Activated CD4-positive, alpha-beta T cell treated with anti-CD3 and anti-CD28 coated beads, Interleukin-2, amount 50 U/mL, for 16 hours (primary cell): Measurements from ENCODE around the gene TMEM125.

Experiments used
- DNase-seq: peaks from one replicate; pipeline ENCODE4 v3.0.0-alpha.2; 2020

Gene TMEM125

GRCh38 chr1:43294761-43295160 is 25.0 kb downstream of the TMEM125 start:
- no peak for DNase-seq

GRCh38 chr1:43296207-43296606 is 26.4 kb downstream of the TMEM125 start:
- DNase-seq = no peak

GRCh38 chr1:43298055-43298454 is 28.3 kb downstream of the TMEM125 start:
- no peak for DNase-seq

- DNase-seq = no peak
Measured at GRCh38 chr1:43299101-43299500, 29.3 kb downstream of the TMEM125 start.

GRCh38 chr1:43300378-43301094 is 30.8 kb downstream of the TMEM125 start, which contains the start of gene TIE1:
Gene TIE1, plus strand, starts transcription at chr1:43300982. Its CDS starts 90 bp downstream, at chr1:43301072.
- no peak for DNase-seq

- DNase-seq = no peak
Measured at GRCh38 chr1:43302201-43302600, 32.4 kb downstream of the TMEM125 start.

- DNase-seq = no peak
Measured at GRCh38 chr1:43302721-43303470, 33.1 kb downstream of the TMEM125 start.

GRCh38 chr1:43303471-43304313 is 33.9 kb downstream of the TMEM125 start:
- DNase-seq = no peak

GRCh38 chr1:43304314-43304681 is 34.5 kb downstream of the TMEM125 start:
- no peak for DNase-seq

GRCh38 chr1:43304771-43305300 is 35.1 kb downstream of the TMEM125 start:
- no peak for DNase-seq

- no peak for DNase-seq
Measured at GRCh38 chr1:43305461-43305860, 35.7 kb downstream of the TMEM125 start.

- DNase-seq = no peak
Measured at GRCh38 chr1:43305926-43306687, 36.3 kb downstream of the TMEM125 start.

- no peak for DNase-seq
Measured at GRCh38 chr1:43306688-43307457, 37.1 kb downstream of the TMEM125 start.

- no peak for DNase-seq
Measured at GRCh38 chr1:43307458-43308158, 37.8 kb downstream of the TMEM125 start.

- DNase-seq = no peak
Measured at GRCh38 chr1:43308635-43309404, 39.0 kb downstream of the TMEM125 start.

- DNase-seq = no peak
Measured at GRCh38 chr1:43309405-43310025, 39.7 kb downstream of the TMEM125 start.

- DNase-seq = no peak
Measured at GRCh38 chr1:43311521-43311920, 41.7 kb downstream of the TMEM125 start.

- DNase-seq = no peak
Measured at GRCh38 chr1:43312212-43312623, 42.4 kb downstream of the TMEM125 start.

GRCh38 chr1:43312663-43313515 is 43.1 kb downstream of the TMEM125 start:
- no peak for DNase-seq
